GM04504 (cell line): ENCODE measurements around the gene RTRAF.

Experiments
- DNase-seq: peaks from one replicate; pipeline ENCODE4 v3.0.0-alpha.2; 2012; ENCODE audit warnings: low read depth

RTRAF gene

GRCh38 chr14:51989293-51990234 lies at the start of gene RTRAF:
RTRAF (plus strand) TSS chr14:51989546; CDS start chr14:51989640, 94 bp downstream.
- peak; percentile 81 for DNase-seq

- no peak for DNase-seq
Observed at GRCh38 chr14:51939755-51940301, 49.5 kb upstream of the RTRAF start.

GRCh38 chr14:51942971-51943370 lies 46.4 kb upstream of the RTRAF start:
- DNase-seq: no peak

- no peak for DNase-seq
Observed at GRCh38 chr14:51950007-51950406, 39.3 kb upstream of the RTRAF start.

- DNase-seq: no peak
Observed at GRCh38 chr14:51951656-51952055, 37.7 kb upstream of the RTRAF start.

- no peak for DNase-seq
Observed at GRCh38 chr14:51954031-51954430, 35.3 kb upstream of the RTRAF start.

- no peak for DNase-seq
Observed at GRCh38 chr14:51954657-51955056, 34.7 kb upstream of the RTRAF start.

- DNase-seq: no peak
Observed at GRCh38 chr14:51957950-51958349, 31.4 kb upstream of the RTRAF start.

- no peak for DNase-seq
Observed at GRCh38 chr14:51959928-51960327, 29.4 kb upstream of the RTRAF start.

GRCh38 chr14:51960866-51961265 lies 28.5 kb upstream of the RTRAF start:
- DNase-seq: no peak

GRCh38 chr14:51962711-51963110 lies 26.6 kb upstream of the RTRAF start:
- no peak for DNase-seq

GRCh38 chr14:51963286-51963685 lies 26.1 kb upstream of the RTRAF start:
- DNase-seq: no peak

GRCh38 chr14:51967521-51967920 lies 21.8 kb upstream of the RTRAF start:
- DNase-seq: no peak

- DNase-seq: no peak
Observed at GRCh38 chr14:51969852-51970540, 19.4 kb upstream of the RTRAF start.

GRCh38 chr14:51972566-51972965 lies 16.8 kb upstream of the RTRAF start:
- no peak for DNase-seq

GRCh38 chr14:51977075-51977474 lies 12.3 kb upstream of the RTRAF start:
- no peak for DNase-seq

GRCh38 chr14:51978681-51979085 lies 10.7 kb upstream of the RTRAF start:
- no peak for DNase-seq

GRCh38 chr14:51979088-51979709 lies 10.1 kb upstream of the RTRAF start:
- DNase-seq: peak; percentile 61

GRCh38 chr14:51981218-51981854 lies 8.0 kb upstream of the RTRAF start:
- DNase-seq: no peak

- DNase-seq: no peak
Observed at GRCh38 chr14:51988221-51988620, 1.1 kb upstream of the RTRAF start.

- no peak for DNase-seq
Observed at GRCh38 chr14:51990488-51990887, 1.1 kb downstream of the RTRAF start.
